ENCODE data around the gene RASSF8.
A peak's percentile ranks its signal among the peaks of the same experiment; 100 is the strongest.

RASSF8 gene, protein sequence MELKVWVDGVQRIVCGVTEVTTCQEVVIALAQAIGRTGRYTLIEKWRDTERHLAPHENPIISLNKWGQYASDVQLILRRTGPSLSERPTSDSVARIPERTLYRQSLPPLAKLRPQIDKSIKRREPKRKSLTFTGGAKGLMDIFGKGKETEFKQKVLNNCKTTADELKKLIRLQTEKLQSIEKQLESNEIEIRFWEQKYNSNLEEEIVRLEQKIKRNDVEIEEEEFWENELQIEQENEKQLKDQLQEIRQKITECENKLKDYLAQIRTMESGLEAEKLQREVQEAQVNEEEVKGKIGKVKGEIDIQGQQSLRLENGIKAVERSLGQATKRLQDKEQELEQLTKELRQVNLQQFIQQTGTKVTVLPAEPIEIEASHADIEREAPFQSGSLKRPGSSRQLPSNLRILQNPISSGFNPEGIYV

DNA sequence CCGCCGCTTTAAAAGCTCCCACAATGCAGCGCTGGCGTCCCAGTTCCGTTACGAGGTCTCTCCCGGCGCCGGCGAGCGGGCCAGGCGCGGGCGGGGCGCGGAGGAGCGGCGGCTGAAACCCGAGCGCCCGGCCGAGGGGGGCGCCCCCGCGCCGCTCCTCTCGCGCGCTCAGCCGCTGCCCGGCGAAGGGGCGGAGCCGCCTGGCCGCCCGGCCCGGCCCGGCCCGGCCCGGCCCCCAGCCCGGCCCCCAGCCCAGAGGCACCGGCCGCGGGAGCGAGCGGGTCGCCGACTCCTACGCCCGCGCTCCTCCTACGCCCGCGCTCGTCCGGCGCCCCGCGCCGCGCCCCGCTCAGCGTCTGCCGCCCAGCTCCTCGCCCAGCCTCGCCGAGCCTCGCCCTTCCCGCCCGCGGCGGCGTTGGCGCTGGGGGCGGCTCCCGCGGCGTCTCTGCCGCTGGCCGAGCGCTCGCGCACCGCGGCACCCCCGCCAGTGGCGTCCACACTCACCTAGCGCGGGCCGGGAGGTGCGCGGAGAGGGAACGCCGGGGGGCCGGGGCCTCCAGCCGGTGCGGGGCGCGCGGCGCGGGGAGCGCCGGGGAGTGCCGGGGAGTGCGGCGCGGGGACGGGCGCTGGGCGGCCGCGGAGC lies at the start of gene RASSF8:
Gene RASSF8 (plus strand): TSS at position 255 of the 643 bp plus-strand sequence. CDS start 96,662 bp downstream, outside the sequence.
- H3K27ac ChIP-seq, result peak within 1 kb of the TSS; percentile 67
- TF ChIP-seq CTCF (conservative IDR thresholded peaks at IDR 0.05) (peak; percentile 47), ZFX (IDR thresholded peaks at IDR 0.05) (0 out of 2 replicates have a peak, but pooled peaks have one; percentile 23)

DNA sequence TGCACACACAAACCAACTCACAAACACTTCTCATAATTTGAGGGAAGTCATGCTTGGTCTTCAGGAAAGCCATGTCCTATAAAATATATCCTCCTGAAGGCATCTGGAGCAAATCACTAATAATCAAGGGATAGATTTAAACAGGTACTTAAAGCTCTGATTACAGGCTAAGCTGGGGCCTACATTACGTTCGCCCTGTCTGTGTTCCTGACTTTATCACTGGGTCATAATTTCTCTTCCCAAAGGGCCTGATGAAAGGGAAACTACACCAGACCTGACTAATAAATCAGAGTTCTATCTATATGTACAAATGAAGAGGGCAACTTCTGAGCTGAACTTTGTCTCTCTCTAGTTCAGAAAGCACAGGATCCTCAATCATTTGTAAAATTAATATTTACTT lies 43.9 kb upstream of the RASSF8 start:
- TF ChIP-seq ZFX (IDR thresholded peaks at IDR 0.05), result no peak
- no peak for TF ChIP-seq CTCF (conservative IDR thresholded peaks at IDR 0.05)
- no peak overlapping the region for H3K27ac ChIP-seq

DNA sequence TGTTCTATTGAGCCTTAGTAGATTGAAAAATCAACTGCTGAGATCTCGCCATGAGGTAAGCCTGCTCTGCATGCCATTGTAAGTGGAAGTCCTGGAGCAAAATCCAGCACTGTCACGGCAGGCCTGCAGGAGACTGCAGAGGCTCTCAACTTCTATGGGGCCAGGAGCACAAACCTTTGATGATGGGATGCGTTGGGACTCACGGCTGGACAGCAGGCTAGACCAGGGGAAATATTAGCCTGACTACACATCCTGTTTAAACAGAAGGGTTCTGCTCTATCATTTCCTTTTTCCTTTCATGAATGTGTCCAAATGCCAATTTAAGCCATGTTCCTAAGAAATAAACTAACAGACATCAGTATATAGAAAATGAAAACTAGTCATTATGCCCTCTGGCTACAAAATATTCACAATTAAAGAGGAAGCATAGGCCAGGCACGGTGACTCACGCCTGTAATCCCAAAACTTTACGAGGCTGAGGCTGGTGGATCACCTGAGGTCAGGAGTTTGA lies 33.9 kb upstream of the RASSF8 start:
- no peak for TF ChIP-seq ZFX (IDR thresholded peaks at IDR 0.05)
- peak overlapping the region; percentile 28 for H3K27ac ChIP-seq

GRCh38 chr12:25925064-25925463 lies 33.4 kb upstream of the RASSF8 start:
- H3K27ac ChIP-seq, result peak overlapping the region; percentile 28
- TF ChIP-seq ZFX (IDR thresholded peaks at IDR 0.05), result no peak
- TF ChIP-seq CTCF (conservative IDR thresholded peaks at IDR 0.05), result no peak

DNA sequence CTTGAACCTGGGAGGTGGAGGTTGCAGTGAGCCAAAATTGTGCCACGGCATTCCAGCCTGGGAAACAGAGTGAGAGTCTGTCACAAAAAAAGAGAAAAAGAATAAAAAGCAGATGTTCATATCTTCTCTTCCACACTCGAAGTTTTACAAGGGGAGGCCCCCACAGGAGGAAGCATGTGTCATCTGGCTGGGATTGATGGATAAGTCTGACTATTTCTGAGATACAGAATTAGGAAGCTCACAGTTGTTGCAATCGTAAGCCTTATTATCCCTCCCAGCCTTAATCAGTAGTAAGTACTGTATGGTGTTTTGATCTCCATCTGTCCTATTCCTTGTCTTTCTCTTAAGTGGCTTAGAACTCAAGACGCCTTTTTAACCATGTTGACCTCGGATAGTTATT lies 31.9 kb upstream of the RASSF8 start:
- no peak for TF ChIP-seq CTCF (conservative IDR thresholded peaks at IDR 0.05)
- no peak for TF ChIP-seq ZFX (IDR thresholded peaks at IDR 0.05)
- H3K27ac ChIP-seq, result no peak overlapping the region

GRCh38 chr12:25929142-25929541 lies 29.3 kb upstream of the RASSF8 start:
- no peak for TF ChIP-seq ZFX (IDR thresholded peaks at IDR 0.05)

GRCh38 chr12:25932971-25933370 lies 25.5 kb upstream of the RASSF8 start:
- TF ChIP-seq CTCF (conservative IDR thresholded peaks at IDR 0.05) (no peak), ZFX (IDR thresholded peaks at IDR 0.05) (no peak)
- H3K27ac ChIP-seq, result no peak overlapping the region

More at GRCh38 chr12:25929142-25929541, 29.3 kb upstream of the RASSF8 start:
- H3K27ac ChIP-seq, result no peak overlapping the region; the same call in 1 of the 2 replicates

- no peak overlapping the region for H3K27ac ChIP-seq
- TF ChIP-seq CTCF (conservative IDR thresholded peaks at IDR 0.05) (no peak), ZFX (IDR thresholded peaks at IDR 0.05) (no peak)
These were observed 24.0 kb upstream of the RASSF8 start for GRCh38 chr12:25934456-25934855.
